H9 (cell line): Measurements from ENCODE around the gene EOGT. TPM values are rescaled to one million over a fixed set of nuclear protein-coding genes. Genes with fewer than 3 reads are reported as not detected.

Experiments
- DNase-seq: peaks from one replicate; pipeline ENCODE4 v3.0.0-alpha.2; 2017
- H2AFZ ChIP-seq: one replicate; pipeline ENCODE4 v1.6.1; 2013; ENCODE audit warnings: mild to moderate bottlenecking, low read length, control low read depth, moderate library complexity
- H2AK5ac ChIP-seq: 2 replicates; pipeline ENCODE4 v1.6.1; 2013; ENCODE audit warnings: low read length, control low read depth, mixed read lengths; ENCODE audit not compliant: insufficient read length
- H2BK120ac ChIP-seq: one replicate; pipeline ENCODE4 v1.6.1; 2013; ENCODE audit warnings: low read depth, mild to moderate bottlenecking, low read length, control low read depth, inconsistent platforms; ENCODE audit not compliant: poor library complexity, severe bottlenecking
- H2BK12ac ChIP-seq: 2 replicates; pipeline ENCODE4 v1.6.1; 2013; ENCODE audit warnings: low read length, control low read depth, mixed read lengths, low read depth; ENCODE audit not compliant: insufficient read length
- H2BK15ac ChIP-seq: 2 replicates; pipeline ENCODE4 v1.6.1; 2013; ENCODE audit warnings: low read depth, low read length, control low read depth
- H2BK20ac ChIP-seq: one replicate; pipeline ENCODE4 v1.6.1; 2013; ENCODE audit warnings: low read depth, mild to moderate bottlenecking, low read length, control low read depth, inconsistent platforms; ENCODE audit not compliant: poor library complexity, severe bottlenecking
- H2BK5ac ChIP-seq: 2 replicates; pipeline ENCODE4 v1.6.1; 2013; ENCODE audit warnings: low read length, control low read depth, mixed read lengths; ENCODE audit not compliant: insufficient read length
- H3K14ac ChIP-seq: 2 replicates; pipeline ENCODE4 v1.6.1; 2013; ENCODE audit warnings: low read length, control low read depth; ENCODE audit not compliant: insufficient read depth
- H3K18ac ChIP-seq: 2 replicates; pipeline ENCODE4 v1.6.1; 2013; ENCODE audit warnings: low read depth, mild to moderate bottlenecking, mixed read lengths, low read length, control low read depth; ENCODE audit not compliant: insufficient read length
- H3K23ac ChIP-seq: 2 replicates; pipeline ENCODE4 v1.6.1; 2013; ENCODE audit warnings: low read length, control low read depth, mixed read lengths, low read depth; ENCODE audit not compliant: insufficient read length
- H3K23me2 ChIP-seq: 2 replicates; pipeline ENCODE4 v1.6.1; 2013; ENCODE audit warnings: low read depth, mild to moderate bottlenecking, mixed read lengths, low read length, control low read depth; ENCODE audit not compliant: insufficient read length, poor library complexity, severe bottlenecking
- H3K27ac ChIP-seq: 2 replicates; pipeline ENCODE4 v1.5.1; 2013; ENCODE audit warnings: low read length, control low read depth, mixed read lengths, low read depth; ENCODE audit not compliant: insufficient read length
- H3K27me3 ChIP-seq: 2 replicates; pipeline ENCODE4 v1.6.1; 2013; ENCODE audit warnings: low read length, control low read depth, inconsistent platforms; ENCODE audit not compliant: insufficient read depth
- H3K4ac ChIP-seq: 2 replicates; pipeline ENCODE4 v1.6.1; 2013; ENCODE audit warnings: low read depth, mild to moderate bottlenecking, control low read depth, inconsistent platforms, low read length, moderate library complexity
- H3K4me1 ChIP-seq: 2 replicates; pipeline ENCODE4 v1.6.1; 2013; ENCODE audit warnings: low read length, control low read depth, inconsistent platforms; ENCODE audit not compliant: insufficient read depth
- H3K4me2 ChIP-seq: 2 replicates; pipeline ENCODE4 v1.6.1; 2013; ENCODE audit warnings: low read length, control low read depth, mixed read lengths; ENCODE audit not compliant: insufficient read length, insufficient read depth
- H3K56ac ChIP-seq: 2 replicates; pipeline ENCODE4 v1.6.1; 2013; ENCODE audit warnings: low read depth, mild to moderate bottlenecking, mixed read lengths, low read length, control low read depth; ENCODE audit not compliant: insufficient read length
- H3K79me1 ChIP-seq: 2 replicates; pipeline ENCODE4 v1.6.1; 2013; ENCODE audit warnings: low read depth, mild to moderate bottlenecking, moderate library complexity, low read length, control low read depth, inconsistent platforms; ENCODE audit not compliant: insufficient read depth, poor library complexity, severe bottlenecking
- H3K79me2 ChIP-seq: 2 replicates; pipeline ENCODE4 v1.6.1; 2013; ENCODE audit warnings: low read length, control low read depth, inconsistent platforms; ENCODE audit not compliant: insufficient read depth
- H3K9ac ChIP-seq: 2 replicates; pipeline ENCODE4 v1.6.1; 2013; ENCODE audit warnings: low read length, control low read depth, mixed read lengths; ENCODE audit not compliant: insufficient read length; ENCODE audit errors: extremely low read depth
- H3K9me3 ChIP-seq: one replicate; pipeline ENCODE4 v1.6.1; 2013; ENCODE audit warnings: low read depth, low read length, inconsistent platforms; ENCODE audit not compliant: control insufficient read depth
- H3T11ph ChIP-seq: one replicate; pipeline ENCODE4 v1.6.1; 2013; ENCODE audit warnings: mild to moderate bottlenecking, low read length, control low read depth, inconsistent platforms
- H4K20me1 ChIP-seq: one replicate; pipeline ENCODE4 v1.6.1; 2013; ENCODE audit not compliant: control insufficient read depth, insufficient read length, insufficient read depth
- H4K5ac ChIP-seq: 2 replicates; pipeline ENCODE4 v1.6.1; 2013; ENCODE audit warnings: low read depth, mild to moderate bottlenecking, mixed read lengths, low read length, control low read depth; ENCODE audit not compliant: insufficient read length
- H4K8ac ChIP-seq: replicated peaks from 2 replicates; pipeline ENCODE4 v1.6.1; 2013; ENCODE audit warnings: low read length, control low read depth, mixed read lengths, low read depth; ENCODE audit not compliant: insufficient read length
- H4K91ac ChIP-seq: 2 replicates; pipeline ENCODE4 v1.6.1; 2013; ENCODE audit warnings: low read depth, mild to moderate bottlenecking, moderate library complexity, mixed read lengths, low read length, control low read depth; ENCODE audit not compliant: insufficient read length
- H3K27ac Mint-ChIP-seq, 3 experiments: 2 replicates in 2 of 3; 3 replicates in 1 of 3; pipeline ENCODE4 v1.8.0; 2020 to 2021; ENCODE audit warnings: mixed read lengths in 3 of 3, mild to moderate bottlenecking in 1 of 3, moderate library complexity in 1 of 3
- H3K27me3 Mint-ChIP-seq: 2 replicates; pipeline ENCODE4 v1.8.0; 2021; ENCODE audit warnings: low read depth, mild to moderate bottlenecking, moderate library complexity, mixed read lengths
- H3K36me3 Mint-ChIP-seq, 3 experiments: 2 replicates in 2 of 3; 3 replicates in 1 of 3; pipeline ENCODE4 v1.8.0; 2020 to 2021; ENCODE audit warnings: low read depth in 3 of 3, mixed read lengths in 3 of 3; ENCODE audit not compliant: insufficient read depth in 1 of 3
- H3K4me1 Mint-ChIP-seq, 2 experiments: 2 replicates each; pipeline ENCODE4 v1.8.0; 2020; ENCODE audit warnings: mixed read lengths in 2 of 2
- H3K4me3 Mint-ChIP-seq, 2 experiments: 2 replicates in 1 of 2; 3 replicates in 1 of 2; pipeline ENCODE4 v1.8.0; 2020 to 2021; ENCODE audit warnings: mild to moderate bottlenecking in 2 of 2, mixed read lengths in 2 of 2, moderate library complexity in 1 of 2
- H3K9me3 Mint-ChIP-seq, 2 experiments: 2 replicates in 1 of 2; 3 replicates in 1 of 2; pipeline ENCODE4 v1.8.0; 2020; ENCODE audit warnings: mild to moderate bottlenecking in 2 of 2, mixed read lengths in 2 of 2, moderate library complexity in 1 of 2
- WGBS: extraction: QIAGEN DNeasy Blood & Tissue Kit; methylation state at CpG from one replicate; pipeline ENCODE4 v1.1.7; 2013; ENCODE audit warnings: missing lambda C conversion rate, low lambda C conversion rate, mixed read lengths; ENCODE audit not compliant: insufficient read length; ENCODE audit errors: extremely low coverage; 5-methylcytosine and 5-hydroxymethylcytosine counted together
- total RNA-seq: library from RNA; stranded (reverse); gene quantifications from 2 replicates; pipeline ENCODE4 v1.2.1, GENCODE V29; 2021
- TF ChIP-seq, protein P1 (sequence below): fragments of 200-600 bp; sonication (generic); conservative IDR thresholded peaks from 3 replicates; pipeline ENCODE4 v1.8.0; 2021; ENCODE audit warnings: antibody characterized with exemption, mild to moderate bottlenecking

Gene EOGT
- total RNA-seq, 1 experiment from 2014 or later, result 30.5 TPM

DNA sequence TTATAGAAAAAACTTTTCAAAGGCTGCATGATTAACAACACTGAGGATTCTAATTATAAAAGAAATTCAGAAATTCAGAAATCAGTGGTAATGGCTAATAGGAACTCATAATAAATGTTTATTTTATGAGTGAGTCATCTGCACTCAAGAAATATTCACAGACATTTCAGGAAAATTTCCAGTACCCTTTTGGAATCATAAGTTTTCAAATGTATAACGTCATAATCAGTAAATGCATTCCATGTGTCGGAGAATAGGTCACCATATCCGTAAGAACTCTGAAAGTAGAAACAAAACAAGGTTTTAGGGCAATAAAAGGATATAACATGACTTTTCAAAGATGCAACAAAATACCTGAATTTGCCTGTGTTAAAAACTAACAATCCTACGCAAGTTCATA lies 24.7 kb downstream of the EOGT start:
- H3K56ac ChIP-seq, result no peak overlapping the region
- no peak overlapping the region for H3K27ac ChIP-seq
- TF ChIP-seq, protein P1, sequence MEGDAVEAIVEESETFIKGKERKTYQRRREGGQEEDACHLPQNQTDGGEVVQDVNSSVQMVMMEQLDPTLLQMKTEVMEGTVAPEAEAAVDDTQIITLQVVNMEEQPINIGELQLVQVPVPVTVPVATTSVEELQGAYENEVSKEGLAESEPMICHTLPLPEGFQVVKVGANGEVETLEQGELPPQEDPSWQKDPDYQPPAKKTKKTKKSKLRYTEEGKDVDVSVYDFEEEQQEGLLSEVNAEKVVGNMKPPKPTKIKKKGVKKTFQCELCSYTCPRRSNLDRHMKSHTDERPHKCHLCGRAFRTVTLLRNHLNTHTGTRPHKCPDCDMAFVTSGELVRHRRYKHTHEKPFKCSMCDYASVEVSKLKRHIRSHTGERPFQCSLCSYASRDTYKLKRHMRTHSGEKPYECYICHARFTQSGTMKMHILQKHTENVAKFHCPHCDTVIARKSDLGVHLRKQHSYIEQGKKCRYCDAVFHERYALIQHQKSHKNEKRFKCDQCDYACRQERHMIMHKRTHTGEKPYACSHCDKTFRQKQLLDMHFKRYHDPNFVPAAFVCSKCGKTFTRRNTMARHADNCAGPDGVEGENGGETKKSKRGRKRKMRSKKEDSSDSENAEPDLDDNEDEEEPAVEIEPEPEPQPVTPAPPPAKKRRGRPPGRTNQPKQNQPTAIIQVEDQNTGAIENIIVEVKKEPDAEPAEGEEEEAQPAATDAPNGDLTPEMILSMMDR, result no peak
- no peaks in the 10 kb centered on the region for H3K27me3 ChIP-seq
- H3T11ph ChIP-seq, result no peak overlapping the region
- Mint-ChIP-seq H3K27ac (no peak overlapping the region), H3K4me1 (no peaks in the 10 kb centered on the region), H3K4me3 (no peak overlapping the region), H3K9me3 (peaks cover 0 to 3% of the 10 kb centered on the region in 2 experiments; a peak in 2 of 5 replicates), H3K27me3 (no peaks in the 10 kb centered on the region), H3K36me3 (peaks cover 33 to 69% (median 37%) of the 10 kb centered on the region in 3 experiments)
- DNase-seq, result no peak
- no peak overlapping the region for H4K91ac ChIP-seq
- no peaks in the 10 kb centered on the region for H3K9me3 ChIP-seq
- no peak overlapping the region for H2BK120ac ChIP-seq
- H3K4me2 ChIP-seq, result no peak overlapping the region
- no peak overlapping the region for H2BK5ac ChIP-seq
- no peak overlapping the region for H4K8ac ChIP-seq
- no peak overlapping the region for H4K5ac ChIP-seq
- no peak overlapping the region for H2BK12ac ChIP-seq
- H4K20me1 ChIP-seq, result no peaks in the 10 kb centered on the region
- H3K79me2 ChIP-seq, result no peaks in the 10 kb centered on the region
- H3K18ac ChIP-seq, result no peak overlapping the region
- no peak overlapping the region for H3K9ac ChIP-seq
- no peak overlapping the region for H3K14ac ChIP-seq
- no peak overlapping the region for H3K4ac ChIP-seq
- no peak overlapping the region for H2AFZ ChIP-seq
- H3K79me1 ChIP-seq, result no peaks in the 10 kb centered on the region
- no peak overlapping the region for H2BK15ac ChIP-seq
- no peak overlapping the region for H2BK20ac ChIP-seq
- no CpG with 5 or more reads among the region's 4 CpGs for WGBS
- H3K23me2 ChIP-seq, result no peaks in the 10 kb centered on the region
- no peak overlapping the region for H2AK5ac ChIP-seq
- H3K23ac ChIP-seq, result no peak overlapping the region
- no peaks in the 10 kb centered on the region for H3K4me1 ChIP-seq
